Measurements from ENCODE around the gene SPAG16.

SPAG16 gene

DNA sequence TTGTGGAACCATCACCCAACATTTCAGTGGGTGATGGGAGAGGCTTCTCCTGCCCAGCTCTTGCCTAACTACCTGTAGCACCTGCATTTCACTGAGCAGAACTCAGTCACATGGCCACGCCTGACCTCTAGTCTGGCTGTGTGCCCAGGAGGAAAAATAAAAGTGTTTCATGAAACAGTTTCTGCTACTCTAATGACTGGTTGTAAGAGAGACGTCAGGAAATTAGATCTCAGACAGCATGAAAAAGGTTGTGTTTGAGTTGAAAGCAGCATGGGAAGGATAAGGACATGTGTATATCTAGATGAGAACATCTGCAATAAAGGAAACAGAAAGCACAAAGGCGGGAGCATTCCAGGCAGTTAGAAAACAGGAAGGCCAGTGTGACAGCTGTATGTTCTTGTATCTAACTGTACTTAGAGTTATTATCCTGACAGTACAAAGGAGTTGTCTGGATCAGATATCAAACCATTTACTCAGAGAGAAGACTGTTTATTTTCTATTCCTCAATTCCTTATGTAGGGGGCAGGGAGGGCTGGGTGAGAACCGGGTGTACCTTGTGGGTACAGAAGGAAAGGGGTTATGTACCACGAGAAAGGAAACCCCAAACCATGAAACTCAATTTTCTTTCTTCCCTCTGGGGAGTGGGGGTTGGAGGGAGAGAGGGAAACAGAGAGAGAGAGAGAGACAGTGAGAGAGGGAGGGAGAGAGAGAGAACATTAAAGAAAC, 819.2 kb downstream of the SPAG16 start:
- DNase-seq = no peak

DNA sequence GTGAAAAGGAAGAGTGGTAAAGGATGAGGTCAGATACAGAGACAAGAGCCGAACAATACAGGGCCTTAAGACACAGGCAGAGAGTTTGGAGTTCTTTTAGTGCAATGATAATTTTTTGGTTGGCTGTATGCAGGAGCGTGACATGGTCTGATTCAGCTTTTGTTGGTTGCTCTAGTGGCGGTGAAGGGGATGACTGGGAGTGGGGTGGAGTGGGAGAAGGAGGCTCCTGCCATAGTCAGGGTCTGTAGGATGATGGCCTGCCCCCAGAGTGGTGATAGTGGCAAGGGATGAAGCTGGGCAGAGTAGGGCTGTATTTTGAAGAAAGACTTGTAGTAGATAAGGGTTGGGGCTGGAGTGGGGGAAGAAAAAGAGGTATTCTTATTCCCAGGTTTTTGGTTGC, 820.0 kb downstream of the SPAG16 start:
- DNase-seq = no peak

DNA sequence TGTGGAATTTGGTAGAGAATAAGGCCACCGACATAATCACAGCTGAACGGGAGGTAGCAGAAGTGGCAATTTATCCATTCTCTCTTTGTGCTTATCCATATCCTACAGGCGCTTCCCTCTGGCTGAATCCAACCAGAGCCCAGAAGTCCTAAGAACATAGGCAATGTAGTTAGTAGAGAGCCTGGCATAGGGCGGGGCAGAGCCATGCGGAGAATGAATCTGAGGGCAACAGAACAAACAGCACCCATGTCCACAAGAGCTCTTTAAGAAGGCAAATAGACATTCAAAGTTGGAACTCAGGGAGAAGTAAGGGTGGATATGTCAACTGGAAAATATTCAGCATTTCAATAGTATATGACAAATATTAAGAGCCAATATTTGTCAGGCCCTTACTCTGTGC, 820.7 kb downstream of the SPAG16 start:
- DNase-seq = no peak

DNA sequence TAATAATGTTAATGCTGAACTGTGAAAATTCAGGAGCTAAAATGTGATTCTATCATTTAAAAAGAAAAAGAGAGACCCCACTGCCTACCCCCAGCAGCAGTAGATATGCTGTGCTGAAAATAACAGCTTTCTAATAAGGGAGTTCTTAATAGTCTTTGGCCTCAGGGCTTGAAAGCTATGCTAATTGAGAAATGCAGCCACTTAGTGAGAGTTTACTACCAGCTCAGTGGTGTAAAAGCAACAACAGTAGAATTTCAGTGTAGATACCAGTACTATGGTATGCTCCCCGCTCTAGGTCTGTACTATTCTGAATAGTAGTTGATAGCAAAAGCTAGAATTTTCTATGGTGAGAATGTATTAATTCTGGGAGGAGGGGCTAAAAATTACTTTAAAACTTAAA, 823.5 kb downstream of the SPAG16 start:
- no peak for DNase-seq

DNA sequence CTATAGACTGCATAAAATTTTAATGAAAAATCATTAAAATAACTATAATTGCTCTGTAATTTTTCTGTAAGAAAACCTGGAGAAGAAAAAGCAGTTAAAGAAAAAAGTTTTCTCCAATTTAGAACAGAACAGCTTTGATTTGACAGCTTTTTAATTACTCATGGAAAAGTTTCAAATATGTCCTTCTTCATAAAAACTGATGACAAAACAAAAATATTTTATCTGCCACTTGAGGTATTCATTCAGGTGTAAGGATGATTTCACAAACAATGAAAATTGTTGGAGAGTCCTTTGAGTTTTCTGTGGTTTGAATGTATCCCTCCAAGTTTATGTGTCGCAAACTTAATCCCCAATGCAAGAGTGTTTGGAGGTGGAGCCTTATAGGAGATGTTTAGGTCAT, 824.3 kb downstream of the SPAG16 start:
- DNase-seq = no peak

DNA sequence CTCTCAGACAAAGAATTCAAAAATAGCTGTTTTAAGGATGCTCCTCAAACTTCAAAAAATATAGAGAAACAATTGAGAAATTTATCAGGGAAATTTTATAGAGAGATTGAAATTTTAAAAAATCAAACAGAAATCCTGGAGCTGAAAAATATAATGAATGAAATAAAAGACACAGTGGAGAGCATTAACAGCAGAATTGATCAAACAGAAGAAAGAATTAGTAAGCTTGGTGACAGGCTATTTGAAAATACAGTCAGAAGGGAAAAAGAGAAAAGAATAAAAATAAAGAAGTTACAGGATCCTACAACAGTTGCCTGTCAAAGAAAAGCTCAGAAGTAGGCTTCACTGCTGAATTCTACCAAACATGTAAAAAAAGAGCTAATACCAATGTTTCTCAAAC, 832.8 kb downstream of the SPAG16 start:
- no peak for DNase-seq

DNA sequence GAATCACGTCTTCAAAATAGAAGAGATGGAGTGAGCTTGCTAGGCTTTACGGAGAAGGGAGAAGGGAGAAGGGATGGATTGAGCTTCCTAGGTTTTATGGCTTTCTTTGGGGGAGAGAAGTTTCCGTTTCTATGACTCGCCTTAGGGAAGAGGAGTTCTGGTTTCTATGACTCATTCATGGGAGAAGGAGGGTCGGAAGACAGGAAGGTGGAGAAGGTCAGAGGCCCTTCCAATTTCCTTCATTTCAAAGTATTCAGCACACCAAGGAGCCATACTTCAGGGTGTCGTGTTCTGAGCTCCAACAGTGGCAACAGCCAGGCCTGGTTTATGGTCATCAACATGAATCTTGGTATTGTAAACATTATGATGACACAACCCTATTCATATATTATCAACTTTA, 841.9 kb downstream of the SPAG16 start:
- DNase-seq = no peak

DNA sequence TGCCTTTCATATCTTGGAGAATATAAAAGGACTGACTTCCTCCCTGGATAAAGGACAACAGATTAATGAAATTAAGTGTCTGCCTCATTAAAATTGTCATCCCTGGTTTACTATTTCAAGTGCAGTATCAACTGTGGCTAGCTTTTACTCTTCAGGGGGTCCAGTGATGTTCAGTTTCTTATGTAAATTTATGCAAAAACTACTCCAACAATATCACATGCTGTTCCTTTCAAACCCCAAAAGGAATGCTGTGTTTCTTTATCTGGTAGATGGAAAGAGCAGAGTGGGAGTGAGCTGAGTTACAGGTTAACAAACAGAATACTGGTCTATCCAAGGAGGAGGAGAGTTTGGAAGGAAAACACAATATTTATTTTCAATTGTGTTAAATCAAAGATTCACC, 842.9 kb downstream of the SPAG16 start:
- DNase-seq = no peak

DNA sequence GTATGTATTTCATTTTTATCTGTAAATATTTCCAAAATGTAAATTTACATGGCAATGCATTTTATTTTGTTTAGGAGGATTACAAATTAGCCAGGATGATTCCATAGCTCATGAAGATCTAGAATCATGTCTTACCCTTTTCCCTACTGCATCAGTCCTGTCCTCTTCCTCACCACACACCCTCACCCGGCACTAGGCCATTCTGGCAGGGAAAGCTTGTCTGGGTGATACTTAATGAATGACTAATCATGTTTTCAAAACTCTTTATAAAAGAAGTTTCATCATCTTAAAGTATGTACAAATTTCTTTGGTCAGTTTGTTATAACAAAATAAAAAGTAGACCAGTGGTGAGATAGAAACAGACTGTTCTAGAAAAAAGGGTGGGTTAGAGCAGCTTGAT, 843.3 kb downstream of the SPAG16 start:
- no peak for DNase-seq

DNA sequence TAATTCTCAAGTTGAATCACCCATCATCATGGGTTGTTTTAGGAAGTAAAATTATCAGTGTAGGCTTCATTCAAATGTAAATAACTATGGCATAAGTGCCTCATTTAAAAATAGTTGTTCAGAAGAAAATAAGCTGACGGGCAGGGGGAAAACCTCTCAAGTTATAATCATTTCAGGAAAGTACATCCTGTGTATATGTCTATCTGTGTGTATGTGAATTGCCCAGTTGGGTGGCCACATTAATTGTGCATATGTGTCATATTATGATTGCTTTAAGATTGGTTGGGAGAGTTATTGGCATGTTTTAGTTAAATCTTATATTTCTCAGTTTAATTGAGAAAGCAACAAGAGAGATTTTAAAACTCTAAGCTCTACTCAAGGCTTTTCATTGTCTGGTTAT, 843.8 kb downstream of the SPAG16 start:
- no peak for DNase-seq

DNA sequence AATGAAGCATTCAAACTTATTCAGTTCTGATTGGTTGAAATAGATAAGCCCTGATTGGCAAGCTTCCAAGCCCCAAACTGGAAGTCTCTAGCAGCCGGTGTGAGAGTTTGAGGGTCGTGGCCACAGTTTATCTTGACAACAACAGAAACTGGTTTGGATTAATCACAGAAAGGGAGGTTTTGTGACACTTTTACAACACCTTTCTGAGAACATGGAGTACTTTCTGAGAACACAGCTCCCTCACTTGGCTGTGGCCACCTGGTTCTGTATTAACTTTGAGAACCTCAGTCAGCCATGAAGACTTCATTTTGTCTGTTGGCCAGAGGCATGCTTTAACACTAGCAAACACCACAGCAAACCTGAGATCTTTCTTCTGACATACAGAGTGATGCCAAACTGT, 845.9 kb downstream of the SPAG16 start:
- DNase-seq = no peak

DNA sequence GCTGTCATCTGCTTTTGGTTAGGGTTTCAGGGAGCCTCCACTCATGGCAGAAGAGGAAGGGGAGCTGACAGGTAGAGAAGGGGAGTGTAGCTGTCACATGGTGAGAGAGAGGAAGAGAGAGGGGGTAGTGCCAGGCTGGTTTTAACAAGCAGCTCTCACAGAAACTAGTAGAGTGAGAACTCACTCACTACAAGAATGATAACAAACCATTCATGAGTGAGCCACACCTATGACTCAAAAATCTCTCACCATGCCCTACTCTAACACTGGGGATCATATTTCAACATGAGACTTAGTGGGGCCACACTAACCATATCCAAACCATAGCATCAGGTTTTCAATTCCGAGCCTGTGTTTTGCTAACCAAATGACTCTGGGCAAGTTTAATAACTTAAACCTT, 851.7 kb downstream of the SPAG16 start:
- no peak for DNase-seq

DNA sequence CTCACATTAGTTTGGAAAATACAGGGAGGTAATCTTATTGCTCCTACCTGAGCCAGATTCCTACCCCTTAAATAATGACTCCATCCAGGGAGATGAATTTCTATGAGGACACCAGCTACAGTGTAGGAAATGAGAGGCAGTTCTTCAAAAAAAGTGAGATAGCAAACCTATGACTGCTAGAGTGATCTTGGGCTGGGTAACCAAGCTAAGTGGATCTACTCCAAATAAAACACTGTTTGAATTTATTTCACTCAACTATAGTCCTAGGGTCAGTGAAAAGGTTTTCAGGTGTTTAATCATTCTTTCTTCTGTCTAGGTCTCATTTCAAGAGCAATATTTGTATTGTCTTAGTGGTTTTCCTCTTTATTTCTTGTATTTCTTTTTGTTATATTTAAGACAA, 854.5 kb downstream of the SPAG16 start:
- DNase-seq = no peak

DNA sequence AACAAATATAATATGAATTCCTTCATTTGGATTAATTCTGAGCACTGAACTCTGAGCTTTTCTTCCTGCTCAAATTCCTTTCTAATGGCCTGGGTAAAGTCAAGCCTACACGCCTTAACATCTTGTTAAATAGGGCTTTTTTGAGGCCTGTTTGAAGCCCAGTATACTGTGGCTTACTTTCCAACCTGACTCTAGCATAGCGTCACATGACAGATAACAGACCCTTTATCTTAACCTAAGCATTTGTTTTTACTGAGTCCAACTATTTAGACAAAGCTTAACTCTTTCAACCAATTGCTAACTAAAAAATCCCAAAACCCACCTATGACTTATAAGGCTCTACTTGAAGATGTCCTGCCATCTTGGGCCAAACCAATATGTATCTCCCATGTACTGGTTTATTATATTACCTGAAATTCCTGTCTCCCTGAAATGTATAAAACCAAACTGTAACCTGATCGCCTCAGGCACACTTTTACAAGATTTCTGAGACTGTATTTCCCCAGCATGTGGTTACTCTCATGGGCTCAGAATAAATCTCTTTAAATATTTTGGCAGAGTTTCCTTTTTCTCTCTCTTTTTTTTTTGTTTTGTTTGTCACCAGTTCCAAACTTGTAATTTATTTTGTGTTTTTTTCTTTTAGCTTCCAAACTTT, 855.5 kb downstream of the SPAG16 start:
- no peak for DNase-seq

DNA sequence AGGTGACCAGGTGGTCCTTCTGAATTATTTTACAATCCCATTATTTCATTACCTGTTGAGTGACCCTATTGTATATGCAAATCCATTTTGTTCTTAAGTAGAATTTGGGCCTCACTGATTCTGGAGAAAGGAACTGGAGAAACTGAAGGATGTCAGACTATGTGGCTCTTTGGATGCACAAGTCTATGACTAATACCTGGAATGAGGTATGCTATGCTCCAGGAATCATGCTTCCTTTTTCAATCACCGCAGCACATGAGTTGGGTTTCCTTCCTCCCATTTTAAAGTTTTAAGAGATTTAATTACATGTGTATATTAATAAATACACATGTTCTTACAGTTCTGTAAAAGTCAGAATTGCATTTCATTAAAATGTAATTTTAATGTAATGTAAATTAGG, 872.7 kb downstream of the SPAG16 start:
- DNase-seq = no peak

DNA sequence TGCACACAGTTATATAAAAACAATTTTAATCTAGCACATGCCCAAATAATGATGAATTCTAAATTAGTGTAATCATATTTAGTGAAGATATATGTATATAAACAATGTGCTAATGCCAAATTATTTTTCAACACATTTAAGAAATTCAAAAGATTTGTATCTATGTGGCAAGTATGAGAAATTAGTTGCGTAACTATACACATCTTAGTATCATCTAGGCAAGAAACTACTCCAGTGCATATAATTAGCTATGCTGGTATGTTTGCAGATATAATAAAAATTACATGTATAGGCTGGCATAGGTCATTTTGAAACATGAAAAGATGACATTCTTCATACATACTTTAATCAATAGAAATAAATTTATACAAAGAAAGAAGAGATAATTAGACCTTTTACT, 874.6 kb downstream of the SPAG16 start:
- no peak for DNase-seq

DNA sequence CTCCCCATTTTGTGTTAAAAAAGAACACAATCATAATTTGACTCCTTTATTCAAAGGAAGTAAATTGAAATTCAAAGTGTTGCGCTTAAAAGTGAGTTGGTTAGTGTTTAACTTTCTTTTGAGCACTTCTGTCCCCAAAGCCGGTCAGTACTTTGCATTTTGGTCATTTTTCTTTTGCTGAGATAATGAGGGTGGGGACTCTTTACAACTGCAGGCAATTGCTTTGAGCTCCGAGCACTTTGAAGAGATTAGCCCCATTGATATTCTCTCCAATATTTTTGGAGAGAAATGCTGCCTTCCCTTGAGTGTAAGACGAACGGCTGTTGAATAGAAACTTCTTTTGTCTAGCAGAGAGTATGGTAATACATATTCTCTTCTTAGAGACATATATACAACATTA, 885.0 kb downstream of the SPAG16 start:
- DNase-seq = no peak

DNA sequence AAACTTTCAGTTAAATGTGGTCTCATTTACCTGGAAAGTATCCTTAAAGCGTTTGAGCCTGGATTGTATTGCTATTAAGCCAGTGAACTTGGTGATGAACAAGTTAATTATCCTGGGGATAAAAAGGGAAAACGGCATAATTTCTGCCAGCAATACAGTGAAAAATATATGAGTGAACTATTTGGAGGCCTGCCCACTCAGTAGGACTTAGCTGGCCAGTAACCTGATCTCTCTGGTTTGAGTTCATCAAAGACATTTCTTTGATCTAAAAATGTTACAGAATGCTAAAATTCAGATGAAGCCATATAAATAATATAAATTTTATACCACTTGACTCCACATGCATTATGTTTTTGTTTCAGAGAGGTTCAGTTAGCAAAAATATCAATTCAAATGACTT, 885.5 kb downstream of the SPAG16 start:
- no peak for DNase-seq

DNA sequence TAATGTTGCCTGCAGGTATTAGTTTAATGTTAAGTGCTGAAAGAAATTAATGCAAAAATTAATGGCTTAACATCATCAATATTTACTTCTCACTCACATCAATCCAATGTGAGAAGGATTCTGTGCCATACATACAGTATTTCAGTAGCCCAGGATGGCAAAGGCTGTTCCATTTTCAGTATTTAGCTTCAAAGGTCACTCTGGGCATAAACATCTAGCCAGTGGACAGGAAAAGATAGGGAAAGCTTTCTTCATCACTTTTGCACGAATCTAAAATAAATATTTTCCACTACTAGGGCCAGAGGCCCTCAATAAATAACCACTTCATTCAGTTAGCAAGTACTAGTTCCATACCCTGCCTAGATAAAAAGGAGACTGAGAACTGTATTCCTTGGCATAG, 890.3 kb downstream of the SPAG16 start:
- no peak for DNase-seq

DNA sequence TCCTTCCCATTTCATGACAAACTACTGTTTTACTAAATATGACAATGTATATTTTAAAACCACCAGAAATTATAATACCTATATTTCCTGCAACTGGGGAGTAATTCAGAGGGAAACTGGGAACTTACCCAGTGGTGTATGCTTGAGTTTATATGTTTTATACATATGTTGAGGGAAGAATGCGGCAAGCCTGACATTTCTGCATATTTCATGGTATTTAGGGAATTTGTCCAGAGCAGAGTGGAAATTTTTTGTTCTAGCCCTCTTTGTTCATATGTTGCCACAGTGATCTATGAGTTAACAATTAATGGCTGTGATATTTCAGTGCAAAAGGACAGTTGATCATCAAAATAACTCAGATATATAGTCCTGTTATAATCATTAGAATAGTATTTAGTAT, 895.8 kb downstream of the SPAG16 start:
- no peak for DNase-seq

DNA sequence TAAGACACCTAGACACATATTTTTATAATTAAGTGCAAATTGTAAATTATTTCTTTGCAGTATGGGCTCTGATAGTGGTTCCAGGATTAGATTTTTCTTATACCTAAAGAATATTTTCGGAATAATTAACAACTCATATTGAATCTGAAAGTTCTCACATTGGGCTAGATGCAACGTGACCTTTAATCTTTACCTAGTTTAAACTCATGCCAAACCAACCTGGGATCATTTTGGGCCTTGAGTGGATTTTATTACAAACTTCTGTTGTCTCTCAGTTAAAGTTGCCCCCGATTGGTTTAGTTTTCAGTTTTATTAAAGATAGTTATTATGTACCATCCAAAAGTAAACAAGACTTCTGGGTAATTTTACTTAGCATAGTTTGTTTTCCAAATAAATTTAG, 896.4 kb downstream of the SPAG16 start:
- no peak for DNase-seq

DNA sequence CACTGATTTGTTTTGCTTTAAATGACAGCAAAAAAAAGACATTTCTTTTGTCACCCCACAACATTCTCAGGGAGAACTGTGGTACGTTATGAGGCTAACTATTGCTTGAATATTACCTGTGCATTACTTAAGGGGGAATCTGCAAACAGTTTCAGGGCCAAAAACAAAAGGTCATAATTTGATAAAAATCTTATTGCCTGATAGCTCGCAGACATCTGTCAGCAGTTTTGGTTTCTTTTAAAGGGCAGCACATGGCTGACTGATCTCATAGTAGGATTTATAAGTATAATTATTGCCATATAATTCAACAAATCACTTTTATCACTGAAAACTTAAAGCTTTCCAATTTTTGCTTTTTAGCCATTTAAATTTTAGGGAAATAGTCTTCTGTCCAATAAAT, 900.2 kb downstream of the SPAG16 start:
- no peak for DNase-seq

DNA sequence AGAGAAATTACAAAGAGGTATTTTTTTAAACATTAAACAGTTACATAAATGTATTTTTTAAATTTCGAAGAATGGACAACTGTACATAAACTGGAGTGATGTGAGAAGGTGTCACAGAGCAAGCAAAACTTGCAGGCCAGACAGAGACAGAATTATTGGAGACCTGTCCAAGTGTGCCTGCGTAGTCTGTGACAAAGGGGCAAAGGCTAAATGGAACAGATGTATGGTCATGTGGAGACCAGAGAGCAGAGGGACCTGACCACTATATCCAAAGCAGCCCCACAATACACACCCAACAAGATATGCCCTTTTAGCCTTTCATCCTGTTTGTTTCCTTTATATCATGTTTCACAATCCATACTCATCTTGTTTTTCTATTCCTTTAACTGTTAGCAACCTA, 901.3 kb downstream of the SPAG16 start:
- DNase-seq = no peak

DNA sequence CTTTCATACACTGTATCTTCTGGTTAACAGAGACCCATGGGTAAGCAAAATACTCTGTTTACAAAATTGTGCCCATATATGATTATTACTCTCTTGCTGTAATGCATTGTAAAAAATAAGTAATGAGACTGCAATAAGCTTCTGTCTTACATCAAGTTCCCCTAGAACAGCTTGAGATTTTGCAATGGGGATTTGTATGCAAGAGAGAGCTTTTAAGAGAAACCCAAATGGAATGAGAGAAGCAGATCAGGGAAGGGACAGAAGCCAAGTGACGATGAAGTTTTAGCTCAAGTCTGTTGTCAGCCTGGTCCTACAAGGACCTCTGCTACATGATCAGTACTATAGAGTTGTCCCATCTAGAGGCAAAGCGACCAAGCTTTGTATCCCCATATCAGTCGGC, 908.4 kb downstream of the SPAG16 start:
- no peak for DNase-seq

DNA sequence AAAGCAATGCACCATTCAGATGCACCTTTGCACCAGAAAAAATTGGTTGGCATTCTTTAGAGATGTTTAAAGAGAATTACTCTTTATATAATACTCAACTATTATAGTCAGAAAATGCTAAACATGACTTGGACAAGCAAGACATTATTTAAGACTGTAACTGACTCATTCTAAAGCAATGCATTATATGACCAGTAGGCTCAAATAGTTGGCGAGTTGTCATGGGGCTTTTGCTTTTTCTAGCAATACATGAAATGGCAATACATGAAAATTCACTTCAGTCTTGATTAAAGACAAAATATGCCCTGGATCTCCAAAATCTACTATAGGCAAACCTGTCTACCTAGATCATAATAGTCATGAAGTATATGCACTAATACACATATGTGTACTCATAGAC, 909.7 kb downstream of the SPAG16 start:
- no peak for DNase-seq

Measured in stimulated activated CD4-positive, alpha-beta T cell treated with anti-CD3 and anti-CD28 coated beads, Interleukin-1b, Interleukin-23, amount 100 ng/mL, for 48 hours (primary cell).